Esophagus squamous epithelium (tissue), 5 donors: ENCODE measurements around the gene RIC8A. TPM values are rescaled to one million over a fixed set of nuclear protein-coding genes. Genes with fewer than 3 reads are reported as not detected.

Experiments used
- DNase-seq: peaks from one replicate; lab custom pipeline; 2025; lab: John Stamatoyannopoulos, UW
- H3K27ac ChIP-seq, 4 donors: fragments of 200-600 bp; sonication (generic); one replicate each; pipeline ENCODE4 v1.5.1; 2016 to 2019; ENCODE audit warnings: mild to moderate bottlenecking in 1 of 4
- H3K27me3 ChIP-seq, 4 donors: fragments of 200-600 bp; sonication (generic); 1 replicate in 3 of 4; 2 replicates in 1 of 4; pipeline versions ENCODE4 v1.5.1 to v1.6.0; 2017 to 2021; ENCODE audit warnings: antibody characterized with exemption in 1 of 4
- H3K36me3 ChIP-seq, 3 donors: fragments of 200-600 bp; sonication (generic); one replicate each; pipeline ENCODE4 v1.5.1; 2016 to 2019
- H3K4me1 ChIP-seq, 3 donors: fragments of 200-600 bp; sonication (generic); one replicate each; pipeline ENCODE4 v1.5.1; 2017 to 2019
- H3K4me3 ChIP-seq, 4 donors: fragments of 200-600 bp; sonication (generic); 1 replicate in 3 of 4; 2 replicates in 1 of 4; pipeline ENCODE4 v1.5.1; 2016 to 2019; ENCODE audit warnings: mild to moderate bottlenecking in 2 of 4, moderate library complexity in 1 of 4
- H3K9me3 ChIP-seq, 3 donors: fragments of 200-600 bp; sonication (generic); one replicate each; pipeline ENCODE4 v1.5.1; 2016 to 2019
- CTCF ChIP-seq, 6 experiments: fragments of 450-650 bp in 4 of 6; fragments of 200-600 bp in 2 of 6; sonication (generic) in 2 of 6; IDR thresholded peaks; one replicate each; pipeline ENCODE4 v1.5.1; 2016 to 2019; ENCODE audit warnings: antibody characterized with exemption in 6 of 6, mild to moderate bottlenecking in 4 of 6, moderate library complexity in 4 of 6
- POLR2A ChIP-seq, 4 donors: fragments of 450-650 bp; IDR thresholded peaks; one replicate each; pipeline ENCODE4 v1.6.1; 2017; ENCODE audit warnings: antibody characterized with exemption in 4 of 4, mild to moderate bottlenecking in 4 of 4, moderate library complexity in 3 of 4
- WGBS, 2 donors: methylation state at CpG; one replicate each; pipeline ENCODE4 v1.1.5; 2018; 5-methylcytosine and 5-hydroxymethylcytosine counted together
- intact Hi-C: fragments of 100-400 bp; cut with DNase I; formaldehyde crosslinking; loops from one replicate; pipeline ENCODE4 v1.15.0; 2022
- total RNA-seq, 4 donors: library from RNA; depleted of rRNA; stranded (reverse); fragments of >200 nt; gene quantifications; one replicate each; pipeline ENCODE4 v1.1.0, GENCODE V29; 2016
- donor health status: DM: yes; HTN: yes; CAD: no.

Gene RIC8A
- total RNA-seq, 4 donors from 2014 or later, result 48.3 to 71.1 (median 60.2) TPM

GRCh38 chr11:196786-197731 is 10.4 kb upstream of the RIC8A start:
- Histone ChIP-seq H3K36me3 (peaks cover 0 to 18% (median 0%) of the 10 kb centered on the region in 3 donors), H3K27me3 (peaks cover 0 to 4% (median 0%) of the 10 kb centered on the region in 4 donors), H3K27ac (no peak overlapping the region), H3K4me3 (no peak overlapping the region), H3K9me3 (no peaks in the 10 kb centered on the region), H3K4me1 (no peaks in the 10 kb centered on the region)
- intact Hi-C loops, result no loop called here
- no peak for TF ChIP-seq POLR2A (IDR thresholded peaks at IDR 0.05)
- TF ChIP-seq CTCF (IDR thresholded peaks at IDR 0.05), result no peak
- no peak for DNase-seq
- WGBS, 2 donors, result 80 to 81% methylated on average over 8 to 10 of the region's 23 CpGs

DNA sequence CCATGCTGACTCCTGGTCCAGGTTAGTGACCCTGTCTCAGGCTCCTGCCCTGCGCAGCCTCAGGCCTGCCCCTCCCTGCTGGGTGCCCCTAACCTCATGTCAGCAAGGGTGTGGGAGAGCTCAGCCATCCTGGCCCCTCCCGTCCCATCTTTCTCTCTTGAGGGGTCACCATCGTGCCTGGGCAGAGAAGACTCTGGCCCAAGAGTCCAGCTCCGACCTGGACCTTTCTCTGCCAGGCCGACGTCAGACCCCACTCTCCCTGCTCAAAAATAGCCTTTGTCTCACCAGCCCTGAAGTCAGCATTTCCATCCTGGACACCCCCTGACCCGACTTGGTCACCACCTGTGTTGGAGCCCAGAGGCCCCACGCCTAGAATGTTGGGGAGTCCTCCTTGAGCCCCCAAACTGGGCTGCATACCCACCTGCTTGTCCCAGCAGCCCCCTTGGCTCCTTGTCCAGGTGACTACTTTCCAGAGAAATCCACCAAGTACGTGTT is 9.7 kb upstream of the RIC8A start:
- peaks cover 0 to 25% (median 0%) of the 10 kb centered on the region in 3 donors for H3K36me3 ChIP-seq

GRCh38 chr11:198236-198806 is 9.2 kb upstream of the RIC8A start:
- peaks cover 0 to 9% (median 0%) of the 10 kb centered on the region in 3 donors for H3K4me1 ChIP-seq
- H3K27me3 ChIP-seq, result peaks cover 0 to 4% (median 0%) of the 10 kb centered on the region in 4 donors
- intact Hi-C loops, result no loop called here
- H3K9me3 ChIP-seq, result no peaks in the 10 kb centered on the region
- no peak for DNase-seq
- H3K36me3 ChIP-seq, result peaks cover 0 to 30% (median 0%) of the 10 kb centered on the region in 3 donors
- TF ChIP-seq CTCF (IDR thresholded peaks at IDR 0.05), result no peak
- no peak for TF ChIP-seq POLR2A (IDR thresholded peaks at IDR 0.05)
- WGBS, 2 donors, result 81 to 100% methylated on average over 1 to 9 of the region's 21 CpGs
- no peak overlapping the region for H3K27ac ChIP-seq
- no peak overlapping the region for H3K4me3 ChIP-seq

More for the DNA sequence above, 9.7 kb upstream of the RIC8A start:
- DNase-seq, result no peak
- Histone ChIP-seq H3K4me1 (peaks cover 0 to 4% (median 0%) of the 10 kb centered on the region in 3 donors), H3K4me3 (no peak overlapping the region), H3K27ac (no peak overlapping the region), H3K9me3 (no peaks in the 10 kb centered on the region), H3K27me3 (peaks cover 0 to 4% (median 0%) of the 10 kb centered on the region in 4 donors)
- WGBS, 2 donors, result 46 to 71% methylated on average over 5 to 6 of the region's 9 CpGs
- intact Hi-C loops, result no loop called here
- no peak for TF ChIP-seq POLR2A (IDR thresholded peaks at IDR 0.05)
- TF ChIP-seq CTCF (IDR thresholded peaks at IDR 0.05), result no peak

DNA sequence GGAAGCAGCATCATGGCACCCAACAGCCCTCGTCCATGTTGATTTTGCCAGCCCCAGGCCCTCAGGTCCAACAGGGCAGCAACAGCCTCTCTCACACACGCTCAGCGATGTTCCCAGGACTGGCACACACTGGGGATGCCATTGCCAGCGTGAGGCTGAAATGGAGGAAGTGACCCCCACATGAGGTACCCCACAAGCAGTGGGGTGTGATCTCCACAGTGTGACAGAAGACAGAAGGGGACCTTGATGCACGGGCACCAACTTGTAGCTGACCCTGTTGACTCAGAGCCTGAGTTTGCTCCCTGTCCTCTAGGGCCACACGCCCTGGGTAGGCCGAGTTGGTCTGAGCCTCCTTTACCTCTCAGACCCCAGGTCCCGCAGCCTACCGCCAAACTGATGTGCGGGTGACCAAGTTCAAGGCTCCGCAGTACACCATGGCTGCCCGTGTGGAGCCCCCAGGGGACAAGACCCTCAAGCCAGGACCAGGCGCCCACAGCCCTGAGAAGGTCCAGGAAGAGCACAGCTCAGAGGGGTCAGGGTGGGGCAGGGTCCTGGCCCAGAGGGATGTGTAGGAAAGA is 8.4 kb upstream of the RIC8A start:
- WGBS, 2 donors, result 65 to 77% methylated on average over 2 to 9 of the region's 13 CpGs

More for the DNA sequence above, 8.4 kb upstream of the RIC8A start:
- Histone ChIP-seq H3K4me3 (no peak overlapping the region), H3K27me3 (no peaks in the 10 kb centered on the region), H3K36me3 (peaks cover 0 to 38% (median 5%) of the 10 kb centered on the region in 3 donors), H3K27ac (no peak overlapping the region), H3K4me1 (peaks cover 0 to 17% (median 0%) of the 10 kb centered on the region in 3 donors), H3K9me3 (no peaks in the 10 kb centered on the region)
- no peak for DNase-seq
- TF ChIP-seq POLR2A (IDR thresholded peaks at IDR 0.05), result no peak
- no peak for TF ChIP-seq CTCF (IDR thresholded peaks at IDR 0.05)
- intact Hi-C loops, result no loop called here
